Transverse colon (tissue), 4 donors: ENCODE data around the gene SREBF2. TPM values are rescaled to one million over a fixed set of nuclear protein-coding genes. Genes with fewer than 3 reads are reported as not detected.

ENCODE experiments used
- DNase-seq: peaks from one replicate; pipeline ENCODE4 v3.0.0-alpha.2; 2019
- H3K27ac ChIP-seq, 4 donors: fragments of 200-600 bp; sonication (generic); 2 replicates each; pipeline ENCODE4 v1.5.1; 2016 to 2018; ENCODE audit warnings: inconsistent platforms in 4 of 4
- H3K27me3 ChIP-seq: fragments of 200-600 bp; sonication (generic); 2 replicates; pipeline ENCODE4 v1.5.1; 2017; ENCODE audit warnings: inconsistent platforms
- H3K36me3 ChIP-seq, 4 donors: fragments of 200-600 bp; sonication (generic); 2 replicates each; pipeline ENCODE4 v1.5.1; 2017 to 2019; ENCODE audit warnings: inconsistent platforms in 4 of 4
- H3K4me1 ChIP-seq, 4 donors: fragments of 200-600 bp; sonication (generic); 2 replicates each; pipeline ENCODE4 v1.5.1; 2017 to 2020; ENCODE audit warnings: inconsistent platforms in 4 of 4
- H3K4me3 ChIP-seq, 4 donors: fragments of 200-600 bp; sonication (generic); 1 replicate in 1 of 4; 2 replicates in 3 of 4; pipeline versions ENCODE4 v1.5.1 to v1.6.1; 2017 to 2019; ENCODE audit warnings: inconsistent platforms in 4 of 4
- H3K9me3 ChIP-seq, 2 donors: fragments of 200-600 bp; sonication (generic); 2 replicates each; pipeline ENCODE4 v1.5.1; 2017 to 2019; ENCODE audit warnings: inconsistent platforms in 2 of 2
- CTCF ChIP-seq, 5 experiments: fragments of 200-600 bp in 3 of 5; fragments of 450-650 bp in 2 of 5; sonication (generic) in 3 of 5; IDR thresholded peaks; 1 replicate in 2 of 5; 2 replicates in 3 of 5; pipeline ENCODE4 v1.5.1; 2016 to 2017; ENCODE audit warnings: antibody characterized with exemption in 5 of 5, inconsistent platforms in 3 of 5, mild to moderate bottlenecking in 2 of 5, moderate library complexity in 1 of 5
- EP300 ChIP-seq: sonication (generic); formaldehyde crosslinking; IDR thresholded peaks from one replicate; pipeline ENCODE4 v1.6.1; 2017; ENCODE audit warnings: antibody characterized with exemption, low read depth
- POLR2A ChIP-seq: fragments of 450-650 bp; IDR thresholded peaks from one replicate; pipeline ENCODE4 v1.6.1; 2016; ENCODE audit warnings: antibody characterized with exemption, mild to moderate bottlenecking, moderate library complexity
- POLR2AphosphoS5 ChIP-seq, 3 donors: sonication (generic); formaldehyde crosslinking; IDR thresholded peaks; one replicate each; pipeline ENCODE4 v1.6.1; 2016; ENCODE audit warnings: antibody characterized with exemption in 3 of 3
- WGBS, 2 donors: methylation state at CpG; one replicate each; pipeline ENCODE4 v1.1.5; 2018; ENCODE audit warnings: low coverage in 1 of 2; 5-methylcytosine and 5-hydroxymethylcytosine counted together
- in situ Hi-C, 4 donors: fragments of 200-750 bp; cut with MboI; loops; one replicate each; pipeline versions ENCODE4 v1.15.0 to v1.15.1; 2017; ENCODE audit warnings: low sequenced_read_pairs in 3 of 4, low pct_ligation_motif_present in 1 of 4, low pct_unique_long_range_greater_than_20kb in 1 of 4
- intact Hi-C: fragments of 100-400 bp; cut with DNase I; formaldehyde crosslinking; loops from one replicate; pipeline ENCODE4 v1.15.1; 2023; ENCODE audit warnings: low total_unique reads
- total RNA-seq, 4 donors: library from RNA; depleted of rRNA; stranded (reverse); fragments of >200 nt; gene quantifications; one replicate each; pipeline ENCODE4 v1.1.0, GENCODE V29; 2016

Gene SREBF2
- total RNA-seq, 4 donors from 2014 or later, result 156 to 252 (median 166) TPM

GRCh38 chr22:41908411-41909309 is 75.8 kb downstream of the SREBF2 start:
- Histone ChIP-seq H3K9me3 (no peaks in the 10 kb centered on the region), H3K4me3 (no peak overlapping the region), H3K27me3 (peaks cover 49% of the 10 kb centered on the region), H3K36me3 (peaks cover 0 to 17% (median 5%) of the 10 kb centered on the region in 4 donors), H3K27ac (no peak overlapping the region), H3K4me1 (peaks cover 11 to 23% (median 20%) of the 10 kb centered on the region in 4 donors)
- no peak for TF ChIP-seq POLR2A
- no peak for TF ChIP-seq CTCF (IDR thresholded peaks at IDR 0.05)
- no peak for TF ChIP-seq EP300
- TF ChIP-seq POLR2AphosphoS5 (IDR thresholded peaks at IDR 0.05), result no peak
- in situ Hi-C loops, result no loop called here
- WGBS, 2 donors, result 68% methylated on average over 14 of the region's 14 CpGs; no CpG with 5 or more reads in 1 of the 2 donors
- intact Hi-C loops, result no loop called here
- no peak for DNase-seq

GRCh38 chr22:41909310-41910049 is 76.6 kb downstream of the SREBF2 start:
- WGBS, 2 donors, result 39% methylated on average over 28 of the region's 55 CpGs; no CpG with 5 or more reads in 1 of the 2 donors
- Histone ChIP-seq H3K9me3 (no peaks in the 10 kb centered on the region), H3K4me1 (peaks cover 11 to 28% (median 26%) of the 10 kb centered on the region in 4 donors), H3K36me3 (peaks cover 0 to 11% (median 4%) of the 10 kb centered on the region in 4 donors), H3K27me3 (peaks cover 56% of the 10 kb centered on the region), H3K27ac (no peak overlapping the region), H3K4me3 (peak overlapping the region in 2 of 4 donors; percentile 32 to 41)
- DNase-seq, result no peak
- TF ChIP-seq EP300 (no peak), POLR2A (no peak), CTCF (IDR thresholded peaks at IDR 0.05) (no peak), POLR2AphosphoS5 (IDR thresholded peaks at IDR 0.05) (no peak)
- in situ Hi-C loops (no loop called here), intact Hi-C loops (no loop called here)

- 2% methylated on average over 48 of the region's 112 CpGs; no CpG with 5 or more reads in 1 of the 2 donors for WGBS, 2 donors
- in situ Hi-C loops (no loop called here), intact Hi-C loops (no loop called here)
- H3K27me3 ChIP-seq, result peaks cover 65% of the 10 kb centered on the region
- H3K27ac ChIP-seq, result no peak overlapping the region
- peaks cover 11 to 36% (median 34%) of the 10 kb centered on the region in 4 donors for H3K4me1 ChIP-seq
- no peaks in the 10 kb centered on the region for H3K9me3 ChIP-seq
- H3K4me3 ChIP-seq, result peak overlapping the region in 2 of 4 donors; percentile 32 to 41
- DNase-seq, result no peak
- no peak for TF ChIP-seq CTCF (IDR thresholded peaks at IDR 0.05)
- no peak for TF ChIP-seq POLR2AphosphoS5 (IDR thresholded peaks at IDR 0.05)
- no peak for TF ChIP-seq EP300
- TF ChIP-seq POLR2A, result no peak
- peaks cover 0 to 2% (median under 1%) of the 10 kb centered on the region in 4 donors for H3K36me3 ChIP-seq
Measured at GRCh38 chr22:41910050-41911000, 77.4 kb downstream of the SREBF2 start.
